GM19023 (cell line): ENCODE measurements around the gene ROR1.

ENCODE experiments used
- ATAC-seq: cut with Tn5 transposase; IDR thresholded peaks from one replicate; pipeline ENCODE4 v1.9.1; 2021; ENCODE audit warnings: mild to moderate bottlenecking, moderate library complexity; ENCODE audit not compliant: unreplicated experiment

ROR1 gene

DNA sequence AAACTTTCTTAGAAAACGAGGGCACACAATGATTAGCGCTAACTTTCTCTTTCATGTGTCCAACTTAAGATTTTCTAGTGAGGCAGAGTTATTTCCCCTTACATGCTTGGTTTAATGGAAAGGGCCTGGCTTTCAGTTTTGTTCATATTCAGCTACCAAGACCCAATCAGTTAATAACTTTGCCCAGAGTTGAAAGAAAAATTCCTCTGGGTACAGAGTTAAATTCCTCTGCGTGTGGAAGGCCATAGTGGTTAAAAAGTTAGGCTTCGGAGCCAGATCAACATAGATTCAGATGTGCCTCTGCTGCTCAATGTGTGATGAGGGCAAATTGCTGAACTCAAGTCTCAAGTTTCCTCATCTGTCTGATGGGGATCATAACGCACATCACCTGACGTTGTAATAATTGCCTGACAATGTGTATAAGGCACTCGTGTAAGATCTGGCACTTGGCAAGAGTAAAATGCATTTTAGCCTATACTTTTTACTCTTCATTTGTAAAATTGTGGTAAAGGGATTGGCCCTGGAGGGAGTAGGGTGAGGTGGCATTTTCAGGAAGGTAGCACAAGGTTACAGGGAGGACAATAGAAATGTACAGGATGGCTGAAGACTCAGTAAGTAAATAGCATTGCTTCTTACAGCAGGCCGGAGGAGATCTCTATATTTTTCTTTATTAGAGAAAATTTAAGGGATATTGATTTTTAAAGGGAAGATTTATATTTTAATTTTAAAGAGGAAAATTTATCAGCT is 103.4 kb downstream of the ROR1 start:
- ATAC-seq: no peak

DNA sequence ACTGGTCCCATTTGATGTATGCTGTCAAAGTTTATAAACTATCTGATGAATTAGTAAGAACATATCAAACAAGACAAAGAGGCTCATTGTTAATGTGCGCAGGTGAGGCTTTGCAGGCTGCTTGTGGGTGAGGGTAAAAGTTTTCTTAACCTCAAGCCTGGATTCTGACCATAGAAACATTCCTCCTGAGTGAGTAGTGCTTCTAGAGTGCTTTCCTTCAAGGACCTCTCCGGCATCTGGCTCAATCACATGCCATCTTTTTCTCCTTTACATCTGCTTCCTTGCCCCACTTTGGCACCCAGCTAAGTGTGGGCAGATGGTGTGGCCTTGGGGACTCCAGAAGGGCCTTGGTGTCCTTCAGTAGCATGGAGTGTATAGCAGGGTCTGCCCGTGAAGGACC is 104.0 kb downstream of the ROR1 start:
- ATAC-seq: no peak

DNA sequence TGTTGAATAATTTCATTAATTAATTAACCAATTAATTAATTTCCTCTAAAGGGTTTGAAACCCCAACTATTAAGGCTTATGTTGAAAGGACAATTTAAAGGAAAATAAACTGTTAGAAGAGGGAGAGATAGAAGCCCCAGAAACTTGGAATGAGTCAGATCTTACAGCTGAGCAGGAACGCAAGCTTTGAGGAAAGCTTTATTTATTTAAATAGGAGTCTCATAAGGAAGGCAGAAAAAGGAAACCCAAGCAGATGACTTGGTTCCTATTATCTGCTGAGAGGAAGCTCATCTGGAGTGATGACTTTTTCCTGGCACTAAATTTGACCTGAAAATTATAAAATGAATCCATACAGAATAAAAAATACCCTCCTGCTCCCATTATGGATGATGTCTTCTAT is 105.1 kb downstream of the ROR1 start:
- ATAC-seq: no peak

DNA sequence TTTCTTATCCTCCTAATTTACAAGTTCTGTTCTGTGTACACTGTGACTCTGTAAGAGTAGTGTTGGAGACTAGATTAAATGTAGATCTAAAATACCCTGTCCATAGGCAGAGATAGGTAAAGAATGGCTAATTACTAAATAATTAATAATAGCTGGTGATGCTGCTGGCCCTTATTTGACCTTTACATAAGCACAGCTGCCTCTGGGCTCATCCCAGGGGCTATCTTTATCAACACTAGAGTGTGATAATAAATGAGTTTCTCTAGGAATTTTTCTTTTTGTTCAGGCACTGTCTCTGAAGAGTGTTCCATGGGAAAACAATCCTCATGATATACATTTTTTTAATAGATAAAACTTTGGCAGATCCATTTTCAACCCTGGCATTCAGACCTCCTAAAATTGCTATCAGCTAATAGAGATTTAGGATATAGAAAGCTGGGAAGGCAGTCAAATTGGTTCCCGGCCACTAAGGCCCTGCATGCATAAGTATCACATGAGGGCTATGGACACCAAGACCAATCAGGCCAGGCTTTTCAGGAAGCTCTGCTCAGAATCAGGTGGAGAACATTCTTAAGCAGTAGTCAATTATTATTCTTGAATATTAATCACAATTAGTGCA is 107.2 kb downstream of the ROR1 start:
- no peak for ATAC-seq

DNA sequence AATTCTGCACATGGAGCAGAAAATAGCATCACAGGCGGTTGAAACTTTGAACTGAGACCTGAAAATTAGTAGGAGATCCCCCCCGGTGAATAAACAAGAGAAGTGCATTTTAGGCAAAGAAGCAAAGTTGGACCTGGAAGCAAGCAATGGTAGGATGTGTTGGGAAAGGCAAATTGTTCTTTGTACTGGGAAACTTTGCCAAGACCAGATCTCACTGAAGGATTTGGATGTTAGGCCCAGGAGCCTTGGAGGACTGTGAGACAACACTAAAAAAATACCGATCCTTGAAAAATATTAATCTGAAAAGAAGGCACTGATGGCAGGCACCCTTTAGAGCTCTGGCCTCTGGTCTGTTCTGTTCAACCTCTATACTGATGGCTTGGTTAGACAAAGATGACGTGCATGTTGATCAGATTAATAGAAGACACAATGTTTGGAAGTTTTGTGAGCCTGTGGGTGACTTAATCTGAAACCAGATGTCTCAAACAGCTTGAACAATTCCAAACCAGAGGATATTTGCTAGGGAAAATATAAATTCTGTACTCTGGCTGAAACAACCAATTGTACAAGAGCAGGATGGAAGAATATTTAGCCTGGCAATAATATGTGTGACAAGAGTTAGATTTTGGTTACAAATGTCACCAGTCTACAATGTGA is 108.4 kb downstream of the ROR1 start:
- no peak for ATAC-seq

DNA sequence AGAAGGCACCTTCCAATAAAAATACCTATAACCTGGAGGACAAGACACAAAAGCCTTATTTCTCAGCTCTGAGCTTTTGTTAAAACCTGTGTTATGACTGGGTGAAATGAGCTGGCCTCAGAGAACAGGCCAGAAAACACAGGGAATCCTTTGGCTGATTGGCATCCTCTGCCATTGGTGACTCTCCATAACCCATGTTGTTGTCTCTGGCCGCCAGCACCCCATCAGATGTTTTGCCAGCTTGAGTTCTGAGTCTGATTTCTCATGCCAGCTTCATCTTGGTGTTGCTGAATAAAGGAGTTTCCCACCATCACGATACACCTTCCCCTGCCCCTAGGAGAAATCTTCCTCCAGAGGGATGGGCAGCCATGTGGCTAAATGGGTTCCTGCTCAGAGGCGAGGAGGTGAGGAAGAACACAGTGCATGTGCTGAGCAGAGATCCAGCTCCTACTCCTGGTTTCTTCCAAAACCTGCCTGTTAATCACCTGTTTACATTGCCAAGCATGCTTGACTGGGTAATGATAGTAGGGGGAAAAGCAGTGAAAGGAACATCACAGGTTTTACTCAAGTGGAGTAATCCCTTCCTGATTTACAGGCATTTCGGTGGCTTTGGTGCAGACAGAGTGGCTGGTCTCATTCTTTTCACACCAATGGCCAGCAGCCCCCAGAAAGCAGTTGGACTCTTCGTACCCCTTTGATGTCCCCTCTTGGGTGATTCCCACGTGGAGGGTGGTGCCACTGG is 109.8 kb downstream of the ROR1 start:
- ATAC-seq: no peak

DNA sequence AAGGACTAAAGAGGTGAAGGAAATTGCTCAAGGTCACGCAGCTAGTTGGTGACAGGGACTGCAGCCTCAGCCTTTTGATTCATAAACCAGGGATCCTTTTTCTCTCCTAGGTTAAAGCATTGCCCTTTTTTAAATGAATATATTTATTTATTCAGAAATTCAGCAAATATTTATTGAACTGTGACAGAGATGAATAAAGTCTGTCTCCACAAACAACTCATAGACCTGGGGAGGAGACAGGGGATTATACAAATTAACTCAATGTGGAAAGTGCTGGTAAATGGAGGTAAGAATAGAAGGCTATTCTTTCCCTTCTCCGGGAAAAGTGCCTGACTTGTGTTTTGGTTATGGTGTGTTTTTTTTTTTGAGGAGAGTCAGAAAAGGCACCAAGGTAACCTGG is 110.7 kb downstream of the ROR1 start:
- no peak for ATAC-seq

DNA sequence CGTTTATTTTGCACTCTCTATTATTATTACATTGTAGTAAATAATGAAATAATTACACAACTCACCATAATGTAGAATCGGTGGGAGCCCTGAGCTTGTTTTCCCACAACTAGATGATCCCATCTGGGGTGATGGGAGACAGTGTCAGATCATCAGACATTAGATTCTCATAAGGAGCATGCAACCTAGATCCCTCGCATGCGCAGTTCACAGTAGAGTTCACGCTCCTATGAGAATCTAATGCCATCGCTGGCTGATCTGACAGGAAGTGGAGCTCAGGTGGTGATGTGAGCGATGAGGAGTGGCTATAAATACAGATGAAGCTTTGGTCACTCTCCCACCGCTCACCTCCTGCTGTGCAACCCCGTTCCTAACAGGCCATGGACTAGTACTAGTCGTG is 112.1 kb downstream of the ROR1 start:
- no peak for ATAC-seq

DNA sequence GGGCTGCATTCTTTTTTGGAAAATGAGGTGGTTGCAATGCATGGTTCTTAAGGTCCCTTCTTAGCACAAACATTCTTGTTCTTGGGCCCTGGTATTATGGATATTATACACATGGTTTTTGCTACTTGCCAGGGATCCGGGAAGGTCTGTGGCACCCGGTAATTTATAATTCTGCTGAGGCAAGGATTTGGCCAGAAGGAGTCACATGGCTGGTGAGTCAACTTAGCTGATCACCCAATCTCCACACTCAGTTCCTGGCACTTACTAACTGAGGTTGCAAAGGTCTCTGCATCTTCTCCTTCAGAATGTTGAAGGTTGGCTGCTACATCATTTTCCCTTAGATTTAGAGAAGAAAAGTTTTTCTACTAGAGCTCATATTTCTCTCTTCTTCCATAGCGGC is 112.5 kb downstream of the ROR1 start:
- ATAC-seq: no peak

DNA sequence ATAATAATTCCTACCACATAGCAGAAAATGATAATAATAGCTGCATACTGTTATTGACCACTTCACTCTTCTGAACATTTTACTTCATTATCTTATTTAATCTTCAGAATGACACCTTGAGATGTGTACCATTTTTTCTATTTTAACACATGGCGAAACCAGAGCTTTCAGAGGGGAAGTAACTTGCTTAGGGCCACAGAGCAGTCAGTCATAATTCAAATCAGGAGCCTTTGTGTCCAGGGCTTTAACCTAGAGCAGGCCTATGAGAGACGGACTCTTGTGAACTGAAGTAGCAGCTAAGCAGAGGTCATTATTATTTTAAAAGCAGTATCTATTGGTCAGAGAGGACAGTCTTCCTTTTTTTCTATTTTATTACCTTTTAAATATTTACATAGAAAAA is 114.0 kb downstream of the ROR1 start:
- ATAC-seq: no peak

DNA sequence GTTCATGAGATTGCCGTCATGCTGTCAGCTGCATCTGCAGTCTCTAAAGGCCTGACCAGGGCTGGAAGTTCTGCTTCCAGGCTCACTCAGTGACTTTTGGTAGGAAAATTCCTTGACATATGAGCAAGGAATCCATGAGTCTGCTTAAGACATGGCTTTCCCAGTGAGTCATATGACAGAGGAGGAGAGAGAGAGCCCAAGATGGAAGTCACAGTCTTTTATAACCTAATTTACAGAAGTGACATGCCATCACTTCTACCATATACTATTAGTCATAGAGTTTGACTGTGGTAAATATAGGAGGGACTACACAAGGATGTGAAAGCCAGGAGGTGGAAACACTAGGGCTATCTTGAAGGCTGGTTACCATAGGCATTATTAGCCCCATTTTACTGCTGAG is 115.2 kb downstream of the ROR1 start:
- no peak for ATAC-seq

DNA sequence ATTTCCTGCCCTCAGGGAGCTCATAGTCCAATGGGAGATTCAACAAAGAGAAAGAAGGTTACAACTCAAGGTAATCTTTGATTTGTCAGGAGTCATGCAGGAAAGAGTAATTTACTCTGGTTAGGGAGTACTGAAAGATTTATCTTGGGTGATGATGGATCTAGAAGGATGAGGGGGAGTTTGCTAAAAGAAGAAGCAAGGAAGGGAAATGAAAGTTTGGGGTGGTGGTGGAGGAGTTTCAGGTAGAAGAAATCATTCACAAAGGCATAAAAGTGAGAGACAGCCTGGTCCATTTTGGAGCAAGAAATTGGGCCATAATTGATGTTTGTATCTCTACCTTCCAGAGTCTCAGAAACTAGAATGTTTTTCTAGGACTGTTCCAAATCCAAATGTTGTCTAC is 116.7 kb downstream of the ROR1 start:
- ATAC-seq: no peak

DNA sequence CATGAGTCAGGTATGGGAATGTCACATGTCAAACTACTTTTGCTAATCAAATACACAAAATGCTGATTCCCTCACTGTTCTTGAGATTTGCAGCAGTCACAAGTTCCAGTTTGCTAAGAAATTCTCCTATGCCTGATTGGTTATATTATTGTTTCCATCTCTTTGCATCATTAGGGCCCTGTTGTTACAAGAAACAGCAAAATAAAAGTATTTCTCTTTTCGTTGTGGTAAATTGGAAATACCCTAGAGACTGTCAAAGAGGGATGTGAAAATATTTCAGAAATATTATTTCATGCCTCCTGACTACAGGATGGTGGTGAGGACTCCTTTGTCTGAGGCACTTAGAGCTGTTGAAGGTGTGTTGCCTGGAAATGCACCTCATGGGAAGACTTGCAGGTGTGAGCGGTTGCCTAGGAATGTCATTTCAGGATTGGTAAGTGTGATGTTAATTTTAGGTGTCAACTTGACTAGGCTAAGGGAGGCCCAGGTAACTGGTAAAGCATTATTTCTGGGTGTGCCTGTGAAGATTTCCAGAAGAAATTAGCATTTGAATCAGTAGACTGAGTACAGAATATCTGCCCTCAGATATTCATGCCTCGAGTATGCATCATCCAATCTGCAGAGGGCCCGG is 117.4 kb downstream of the ROR1 start:
- no peak for ATAC-seq

DNA sequence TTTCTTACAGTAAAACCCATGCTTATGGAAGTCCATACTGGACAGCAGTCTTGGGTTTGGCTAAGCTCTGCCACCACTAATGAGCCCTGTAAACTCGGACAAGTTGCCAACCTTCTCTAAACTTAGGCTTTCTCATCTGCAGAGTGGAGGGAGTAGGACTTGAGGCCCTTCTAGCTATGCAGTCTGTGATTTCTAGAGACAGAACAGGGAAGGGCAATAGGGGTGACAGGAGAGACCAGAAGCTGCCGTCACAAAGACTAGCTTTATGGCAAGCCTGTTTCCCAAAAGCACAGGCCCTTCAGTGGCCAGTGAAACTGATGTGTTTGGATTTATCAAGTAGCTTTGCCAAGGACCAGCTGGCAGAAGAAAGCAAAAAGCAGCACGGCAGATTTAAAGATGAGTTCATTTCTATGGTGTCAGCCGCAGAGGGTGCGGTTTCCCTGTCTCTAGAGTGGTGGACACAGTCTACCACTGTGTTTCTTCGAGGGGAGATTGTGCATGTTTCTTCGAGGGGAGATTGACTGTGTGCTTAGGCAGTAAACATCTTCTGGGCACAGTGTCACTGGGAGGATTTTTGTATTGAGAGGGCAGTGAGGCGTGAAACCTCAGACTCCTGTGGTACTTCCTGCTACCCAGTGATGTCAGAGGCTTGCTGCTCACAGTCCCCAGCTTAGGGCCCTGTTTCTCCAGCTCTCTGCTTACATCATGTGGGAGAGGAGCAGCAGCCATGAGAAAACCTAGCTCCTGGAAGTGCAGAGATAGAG is 119.0 kb downstream of the ROR1 start:
- peak; percentile 100 for ATAC-seq

DNA sequence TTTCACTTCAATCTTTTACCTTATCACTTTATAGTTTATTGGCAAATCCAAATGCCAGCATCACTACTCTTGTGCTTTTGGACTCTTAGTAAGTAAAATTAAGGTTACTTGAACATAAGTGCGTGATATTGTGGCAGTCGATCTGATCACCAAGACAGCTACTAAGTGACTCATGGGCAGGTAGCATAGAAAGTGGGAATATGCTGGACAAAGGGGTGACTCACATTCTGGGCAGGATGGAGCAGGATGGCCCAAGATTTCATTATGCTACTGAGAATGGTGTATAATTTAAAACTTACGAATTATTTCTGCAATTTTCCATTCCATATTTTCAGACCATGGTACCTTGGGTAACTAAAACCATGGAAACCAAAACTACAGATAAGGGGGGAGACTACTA is 120.2 kb downstream of the ROR1 start:
- no peak for ATAC-seq

DNA sequence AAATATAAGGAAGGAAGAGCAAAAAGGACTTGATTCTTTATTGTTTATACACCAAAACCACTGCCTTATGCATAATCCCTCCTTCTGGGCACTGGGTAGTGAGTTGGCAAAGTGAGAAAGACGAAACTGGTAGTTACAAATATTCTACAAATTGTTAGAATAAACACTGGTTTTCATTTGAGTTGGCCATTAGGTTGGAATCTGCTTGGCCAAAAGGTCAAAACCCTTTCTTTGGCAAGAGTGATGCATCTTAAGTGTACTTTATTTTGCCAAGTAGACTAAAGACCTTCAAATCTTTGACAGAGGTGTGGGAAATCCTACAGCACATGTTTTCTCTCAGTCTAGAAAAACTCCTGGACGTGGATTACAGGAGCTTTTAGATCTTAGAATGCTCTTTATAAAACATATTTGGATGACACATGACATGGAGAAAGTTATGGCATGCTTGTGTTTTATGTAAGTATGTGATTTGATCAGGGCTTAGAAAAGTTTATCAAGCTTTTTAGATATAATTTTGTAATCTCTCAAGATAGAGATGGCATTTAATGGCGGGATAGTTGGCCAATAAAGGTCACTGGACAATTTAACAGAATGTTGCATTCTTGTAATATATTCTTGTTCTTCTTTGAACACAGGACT is 120.9 kb downstream of the ROR1 start:
- no peak for ATAC-seq

DNA sequence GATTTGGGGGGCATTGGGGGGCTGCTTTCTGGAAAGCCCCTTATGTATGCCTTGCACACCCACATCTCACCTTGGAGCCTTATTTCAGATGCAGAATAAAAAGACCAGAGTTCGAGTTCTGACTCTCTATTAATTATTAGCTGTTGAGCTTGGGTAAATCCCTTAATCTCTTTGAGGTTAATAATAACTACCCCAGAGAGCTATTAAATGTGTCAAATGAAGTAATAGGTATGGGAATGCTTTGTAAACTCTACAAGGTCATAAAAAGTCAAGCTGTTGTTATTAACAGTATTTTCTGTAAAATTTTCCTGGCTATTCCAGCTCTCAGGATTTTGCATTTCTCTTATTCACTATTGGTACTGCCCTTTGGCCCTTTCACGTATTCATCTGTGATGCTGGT is 122.9 kb downstream of the ROR1 start:
- no peak for ATAC-seq

DNA sequence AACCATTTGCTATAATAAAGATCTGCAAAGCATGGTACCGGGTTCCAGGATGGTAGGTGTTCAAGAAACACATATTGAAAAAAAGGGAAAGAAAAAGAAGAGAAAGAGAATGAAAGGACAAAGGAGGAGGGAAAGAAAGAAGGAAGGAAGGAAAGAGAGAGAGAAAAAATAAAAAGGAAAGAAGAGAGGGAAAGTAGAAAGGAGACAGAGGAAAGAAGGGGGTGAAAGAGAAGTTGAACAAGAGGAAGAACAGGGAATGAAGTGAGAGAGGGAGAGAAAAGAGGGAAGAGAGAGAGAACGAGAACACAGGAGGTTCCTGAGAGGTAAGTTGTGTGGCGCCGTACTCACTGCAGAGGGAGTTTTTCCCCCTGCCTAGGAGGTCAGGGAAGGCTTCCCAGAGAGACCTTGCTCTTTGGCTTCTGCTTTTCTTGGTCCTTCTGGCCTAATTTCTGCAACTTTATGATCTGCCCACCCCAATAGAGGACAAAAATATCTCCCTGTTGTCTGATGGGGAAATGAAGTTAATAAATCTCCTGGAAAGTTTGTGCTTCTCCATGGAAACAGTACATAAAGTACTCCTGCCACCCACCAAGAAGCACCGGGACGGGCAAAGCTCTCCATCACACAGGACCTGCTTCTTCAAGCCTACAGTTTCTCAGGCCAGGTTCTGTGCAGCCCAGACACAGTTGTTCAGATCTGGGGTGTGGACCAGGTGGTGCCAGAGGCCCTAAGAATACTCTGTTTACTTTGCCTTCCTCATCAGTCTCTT is 124.8 kb downstream of the ROR1 start:
- no peak for ATAC-seq

DNA sequence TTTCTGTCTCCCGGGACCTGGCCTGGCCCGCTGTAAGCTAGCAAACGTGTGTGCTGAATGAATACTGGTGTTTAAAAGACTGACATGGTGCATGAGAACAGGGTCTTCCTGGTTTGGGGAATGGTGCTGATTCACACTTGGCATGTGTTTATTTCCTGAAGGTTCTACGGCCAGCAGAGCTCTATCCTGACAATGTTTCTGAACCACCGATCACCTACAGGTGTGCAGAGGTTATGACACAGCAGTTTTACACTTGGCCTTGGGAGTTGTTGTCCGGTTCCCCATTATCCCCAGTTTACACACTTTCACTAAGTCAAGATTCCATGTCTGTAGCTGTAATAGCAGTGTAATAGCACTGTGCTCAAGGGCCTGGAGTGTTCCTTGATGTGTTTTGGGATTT is 127.3 kb downstream of the ROR1 start:
- ATAC-seq: no peak
